MCF 10A (cell line): ENCODE measurements around the gene SIPA1. TPM values are rescaled to one million over a fixed set of nuclear protein-coding genes. Genes with fewer than 3 reads are reported as not detected.

Source experiments
- BruUV-seq: library from RNA; stranded (reverse); fragments of 400-500 nt; replicated peaks from 2 replicates; lab custom pipeline; 2021; lab: Mats Ljungman, UMichigan
- CTCF ChIA-PET: fragments of 300-600 bp; sonication (Branson Sonifier 250); formaldehyde crosslinking; extraction: SDS; loops from one replicate; lab custom pipeline; 2021; ENCODE audit warnings: antibody characterized with exemption, inconsistent platforms; lab: Yijun Ruan, JAX
- POLR2A ChIA-PET: fragments of 300-600, 350-650 bp; sonication (Branson Sonifier 250); formaldehyde crosslinking; extraction: SDS; loops from one replicate; lab custom pipeline; 2020; ENCODE audit warnings: antibody characterized with exemption, inconsistent platforms; lab: Yijun Ruan, JAX
- DNase-seq: peaks from one replicate; pipeline ENCODE4 v3.0.0-alpha.2; 2018; ENCODE audit not compliant: unreplicated experiment
- H3K27ac Mint-ChIP-seq: one replicate; pipeline ENCODE4 v1.8.0; 2022; ENCODE audit warnings: mild to moderate bottlenecking, low read depth, mixed read lengths; ENCODE audit not compliant: unreplicated experiment
- H3K27me3 Mint-ChIP-seq: one replicate; pipeline ENCODE4 v1.8.0; 2022; ENCODE audit warnings: mixed read lengths; ENCODE audit not compliant: insufficient read depth, unreplicated experiment
- H3K36me3 Mint-ChIP-seq: one replicate; pipeline ENCODE4 v1.8.0; 2022; ENCODE audit warnings: mild to moderate bottlenecking, moderate library complexity, mixed read lengths; ENCODE audit not compliant: insufficient read depth, unreplicated experiment
- H3K4me1 Mint-ChIP-seq: one replicate; pipeline ENCODE4 v1.8.0; 2022; ENCODE audit warnings: mixed read lengths; ENCODE audit not compliant: insufficient read depth, unreplicated experiment
- H3K4me3 Mint-ChIP-seq: one replicate; pipeline ENCODE4 v1.8.0; 2022; ENCODE audit warnings: mild to moderate bottlenecking, moderate library complexity, mixed read lengths; ENCODE audit not compliant: unreplicated experiment
- H3K9me3 Mint-ChIP-seq: one replicate; pipeline ENCODE4 v1.8.0; 2022; ENCODE audit warnings: mixed read lengths; ENCODE audit not compliant: unreplicated experiment
- CTCF ChIP-seq: fragments of 200-600 bp; IDR thresholded peaks from one replicate; pipeline ENCODE4 v1.8.0; 2022; ENCODE audit warnings: antibody characterized with exemption, mild to moderate bottlenecking; ENCODE audit not compliant: unreplicated experiment
- intact Hi-C: fragments of 100-400 bp; cut with micrococcal nuclease; formaldehyde crosslinking; loops from 2 replicates; pipeline ENCODE4 v1.14.1; 2022
- total RNA-seq: library from RNA; stranded (reverse); gene quantifications from 2 replicates; pipeline ENCODE4 v1.2.3, GENCODE V29; 2022

SIPA1 gene
- total RNA-seq, 1 experiment from 2014 or later, result 4.9 TPM

GRCh38 chr11:65640483-65641296 is 2.8 kb downstream of the SIPA1 start:
- no peak for DNase-seq
- BruUV-seq, result no TSS peak
- Mint-ChIP-seq H3K9me3 (no peaks in the 10 kb centered on the region), H3K4me1 (peaks cover 12% of the 10 kb centered on the region), H3K27me3 (no peaks in the 10 kb centered on the region), H3K36me3 (peaks cover 16% of the 10 kb centered on the region), H3K4me3 (no peak overlapping the region), H3K27ac (no peak overlapping the region)
- no peak for TF ChIP-seq CTCF
- ChIA-PET POLR2A (no interaction called here), CTCF (no interaction called here)
- intact Hi-C loops, result no loop called here

- Mint-ChIP-seq H3K4me3 (no peak overlapping the region), H3K27ac (no peak overlapping the region), H3K27me3 (no peaks in the 10 kb centered on the region), H3K4me1 (peaks cover 12% of the 10 kb centered on the region), H3K9me3 (no peaks in the 10 kb centered on the region), H3K36me3 (peaks cover 12% of the 10 kb centered on the region)
- ChIA-PET CTCF (no interaction called here), POLR2A (interaction anchor here (2.9 kb wide), 1 partner anchor 22 kb away, joined by 9 read pairs; the partner anchor contains the start of gene RELA)
- BruUV-seq, result no TSS peak
- no peak for TF ChIP-seq CTCF
- no peak for DNase-seq
- intact Hi-C loops, result no loop called here
Observed at GRCh38 chr11:65641297-65642013, 3.6 kb downstream of the SIPA1 start.

GRCh38 chr11:65642014-65642671 is 4.2 kb downstream of the SIPA1 start:
- peaks cover 5% of the 10 kb centered on the region for H3K36me3 Mint-ChIP-seq
- intact Hi-C loops, result no loop called here
- no peak for TF ChIP-seq CTCF
- ChIA-PET POLR2A (interaction anchor here (1.4 to 2.9 kb wide), 2 partner anchors 21 to 26 kb away, joined by 7 to 9 read pairs; partner anchors contain the start of genes PCNX3 and RELA), CTCF (interaction anchor here (0.6 to 1.8 kb wide), 2 partner anchors 69 to 1189 kb away, joined by 3 to 5 read pairs; no protein-coding TSS in a partner anchor)
- no peaks in the 10 kb centered on the region for H3K27me3 Mint-ChIP-seq
- BruUV-seq, result no TSS peak
- H3K4me1 Mint-ChIP-seq, result peaks cover 12% of the 10 kb centered on the region
- no peak overlapping the region for H3K4me3 Mint-ChIP-seq
- DNase-seq, result no peak
- H3K9me3 Mint-ChIP-seq, result no peaks in the 10 kb centered on the region
- H3K27ac Mint-ChIP-seq, result no peak overlapping the region
